HCT116 (cell line): ENCODE results near the gene EPG5. TPM values are rescaled to one million over a fixed set of nuclear protein-coding genes. Genes with fewer than 3 reads are reported as not detected.

ENCODE experiments used
- ATAC-seq: fragments of 200-7000 bp; cut with Tn5 transposase; 2 replicates; pipeline ENCODE4 v1.9.1; 2020; ENCODE audit warnings: mild to moderate bottlenecking, moderate library complexity
- BruUV-seq: library from RNA; stranded (reverse); fragments of 400-500 nt; replicated peaks from 2 replicates; lab custom pipeline; 2021; lab: Mats Ljungman, UMichigan
- CTCF ChIA-PET: fragments of 300-600 bp; sonication (Branson Sonifier 250); formaldehyde crosslinking; loops from one replicate; lab custom pipeline; 2021; ENCODE audit warnings: antibody characterized with exemption; lab: Charles Lee
- POLR2A ChIA-PET: fragments of 300-600, 350-600 bp; sonication (Branson Sonifier 250); formaldehyde crosslinking; loops from one replicate; lab custom pipeline; 2021; ENCODE audit warnings: antibody characterized with exemption; lab: Charles Lee
- RAD21 ChIA-PET, 2 experiments: fragments of 300-600 bp; sonication (Branson Sonifier 250); formaldehyde crosslinking; loops; one replicate each; lab custom pipeline; 2023; ENCODE audit warnings: low total read pairs in 2 of 2; ENCODE audit not compliant: uncharacterized antibody in 2 of 2, unreplicated experiment in 2 of 2, low non-redundant PET in 1 of 2; lab: Charles Lee
- DNase-seq: peaks from one replicate; pipeline ENCODE4 v3.0.0-alpha.2; 2010; ENCODE audit warnings: low read depth, low spot score
- H2AFZ ChIP-seq: fragments of 200-600 bp; shearing (Covaris generic), sonication (generic); 2 replicates; pipeline ENCODE4 v1.6.1; 2017; ENCODE audit warnings: low read depth, mixed run types, mixed read lengths, antibody characterized with exemption, low read length; ENCODE audit not compliant: poor library complexity, severe bottlenecking
- H3K27ac ChIP-seq: 2 replicates; pipeline ENCODE4 v1.5.1; 2012; ENCODE audit warnings: low read depth, low read length
- H3K27me3 ChIP-seq: fragments of 200-600 bp; sonication (generic); 2 replicates; pipeline ENCODE4 v1.6.1; 2016; ENCODE audit warnings: mixed run types, low read length, mixed read lengths; ENCODE audit not compliant: insufficient read depth
- H3K36me3 ChIP-seq, 2 experiments: fragments of 200-500 bp in 1 of 2; fragments of 200-600 bp in 1 of 2; sonication (Bioruptor generic) in 1 of 2; sonication (generic) in 1 of 2; 2 replicates each; pipeline versions ENCODE4 v1.5.1 to v1.6.1; 2014 to 2016; ENCODE audit warnings: low read length in 2 of 2, inconsistent platforms in 1 of 2, mixed read lengths in 1 of 2, mixed run types in 1 of 2; ENCODE audit not compliant: insufficient read depth in 2 of 2, control insufficient read depth in 1 of 2
- H3K4me1 ChIP-seq, 2 experiments: fragments of 200-600 bp in 1 of 2; sonication (generic) in 1 of 2; 2 replicates each; pipeline versions ENCODE4 v1.5.1 to v1.6.1; 2012 to 2017; ENCODE audit warnings: low read length in 2 of 2, inconsistent platforms in 1 of 2, mild to moderate bottlenecking in 1 of 2, mixed read lengths in 1 of 2, mixed run types in 1 of 2, moderate library complexity in 1 of 2; ENCODE audit not compliant: insufficient read depth in 2 of 2, control insufficient read depth in 1 of 2
- H3K4me2 ChIP-seq: fragments of 200-600 bp; sonication (generic); 2 replicates; pipeline ENCODE4 v1.6.1; 2017; ENCODE audit warnings: mixed run types, low read length, mixed read lengths
- H3K4me3 ChIP-seq, 2 experiments: fragments of 200-600 bp in 1 of 2; sonication (generic) in 1 of 2; replicated peaks in 1 of 2; 2 replicates each; pipeline ENCODE4 v1.5.1; 2011 to 2016; ENCODE audit warnings: low read length in 2 of 2, control low read depth in 1 of 2, low read depth in 1 of 2, mild to moderate bottlenecking in 1 of 2, mixed read lengths in 1 of 2, mixed run types in 1 of 2
- H3K79me2 ChIP-seq: fragments of 200-600 bp; sonication (generic); 2 replicates; pipeline ENCODE4 v1.6.1; 2017; ENCODE audit warnings: mild to moderate bottlenecking, mixed run types, low read length, moderate library complexity, mixed read lengths; ENCODE audit not compliant: insufficient read depth
- H3K9ac ChIP-seq: fragments of 200-600 bp; sonication (generic); 2 replicates; pipeline ENCODE4 v1.6.1; 2016; ENCODE audit warnings: low read length, mixed read lengths
- H3K9me2 ChIP-seq: fragments of 200-600 bp; sonication (generic), shearing (Covaris generic); 2 replicates; pipeline ENCODE4 v1.6.1; 2017; ENCODE audit warnings: mixed run types, mild to moderate bottlenecking, moderate library complexity; ENCODE audit not compliant: insufficient read depth
- H3K9me3 ChIP-seq, 2 experiments: fragments of 200-500 bp in 1 of 2; fragments of 200-600 bp in 1 of 2; sonication (Bioruptor generic) in 1 of 2; sonication (generic) in 1 of 2; 2 replicates each; pipeline ENCODE4 v1.6.1; 2014 to 2017; ENCODE audit warnings: low read length in 2 of 2, mixed read lengths in 2 of 2, inconsistent platforms in 1 of 2, low read depth in 1 of 2, mild to moderate bottlenecking in 1 of 2, mixed run types in 1 of 2, moderate library complexity in 1 of 2; ENCODE audit not compliant: control insufficient read depth in 1 of 2, insufficient read depth in 1 of 2
- H4K20me1 ChIP-seq: fragments of 200-600 bp; sonication (generic), shearing (Covaris generic); 2 replicates; pipeline ENCODE4 v1.6.1; 2017; ENCODE audit warnings: mixed run types, mild to moderate bottlenecking, moderate library complexity; ENCODE audit not compliant: insufficient read depth
- ATF3 ChIP-seq: IDR thresholded peaks from 2 replicates; pipeline ENCODE4 v1.6.1; 2012
- CBX3 ChIP-seq: IDR thresholded peaks from 2 replicates; pipeline ENCODE4 v1.6.1; 2012; ENCODE audit warnings: low read depth
- CEBPB ChIP-seq: IDR thresholded peaks from 2 replicates; pipeline ENCODE4 v1.6.1; 2012; ENCODE audit warnings: low read depth
- CTCF ChIP-seq, 3 experiments: fragments of 200-600 bp in 1 of 3; sonication (generic) in 1 of 3; IDR thresholded peaks in 2 of 3; conservative IDR thresholded peaks in 1 of 3; 2 replicates each; pipeline ENCODE4 v1.5.1; 2012 to 2017; ENCODE audit warnings: low read depth in 2 of 3, low read length in 2 of 3, antibody characterized with exemption in 1 of 3, borderline replicate concordance in 1 of 3, control low read depth in 1 of 3, mild to moderate bottlenecking in 1 of 3, mixed read lengths in 1 of 3, mixed run types in 1 of 3, moderate library complexity in 1 of 3; ENCODE audit not compliant: insufficient read depth in 1 of 3
- EGR1 ChIP-seq: IDR thresholded peaks from 2 replicates; pipeline ENCODE4 v1.6.1; 2012; ENCODE audit warnings: low read depth
- ELF1 ChIP-seq: IDR thresholded peaks from 2 replicates; pipeline ENCODE4 v1.6.1; 2012; ENCODE audit warnings: low read depth, borderline replicate concordance
- EZH2 ChIP-seq: fragments of 200-600 bp; sonication (generic); IDR thresholded peaks from 2 replicates; pipeline ENCODE4 v1.6.1; 2017; ENCODE audit warnings: antibody characterized with exemption, mixed run types
- FOSL1 ChIP-seq: IDR thresholded peaks from 2 replicates; pipeline ENCODE4 v1.6.1; 2012; ENCODE audit warnings: low read depth
- JUND ChIP-seq: IDR thresholded peaks from 2 replicates; pipeline ENCODE4 v1.6.1; 2012
- MAX ChIP-seq: IDR thresholded peaks from 2 replicates; pipeline ENCODE4 v1.6.1; 2012
- POLR2A ChIP-seq: IDR thresholded peaks from 2 replicates; pipeline ENCODE4 v1.7.0; 2011; ENCODE audit warnings: borderline replicate concordance; ENCODE audit not compliant: insufficient read depth, insufficient read length; ENCODE audit errors: extremely low read depth
- POLR2AphosphoS5 ChIP-seq: IDR thresholded peaks from 2 replicates; pipeline ENCODE4 v1.6.1; 2011; ENCODE audit warnings: mild to moderate bottlenecking, low read depth, low read length, moderate library complexity
- REST ChIP-seq: IDR thresholded peaks from 2 replicates; pipeline ENCODE4 v1.6.1; 2012; ENCODE audit warnings: low read depth
- SIN3A ChIP-seq: IDR thresholded peaks from 2 replicates; pipeline ENCODE4 v1.6.1; 2012; ENCODE audit warnings: low read depth
- SP1 ChIP-seq: IDR thresholded peaks from 2 replicates; pipeline ENCODE4 v1.6.1; 2012; ENCODE audit warnings: low read depth
- TCF7L2 ChIP-seq: IDR thresholded peaks from 2 replicates; pipeline ENCODE4 v1.7.0; 2011; ENCODE audit warnings: borderline replicate concordance, inconsistent platforms; ENCODE audit not compliant: insufficient read depth, insufficient read length; ENCODE audit errors: extremely low read depth
- YY1 ChIP-seq: IDR thresholded peaks from 2 replicates; pipeline ENCODE4 v1.6.1; 2011; ENCODE audit warnings: low read length, low read depth, moderate library complexity, mild to moderate bottlenecking; ENCODE audit not compliant: insufficient replicate concordance; ENCODE audit errors: extremely low read depth
- ZBTB33 ChIP-seq: IDR thresholded peaks from 2 replicates; pipeline ENCODE4 v1.6.1; 2011; ENCODE audit warnings: mild to moderate bottlenecking, low read length, moderate library complexity; ENCODE audit not compliant: insufficient replicate concordance; ENCODE audit errors: extremely low read depth
- ZFX ChIP-seq: fragments of 450-650 bp; IDR thresholded peaks from 2 replicates; pipeline ENCODE4 v1.6.1; 2017
- ZNF274 ChIP-seq: fragments of 200-500 bp; sonication (Bioruptor generic); IDR thresholded peaks from 2 replicates; pipeline ENCODE4 v1.6.1; 2014; ENCODE audit warnings: mild to moderate bottlenecking, low read depth, low read length, inconsistent platforms
- intact Hi-C: fragments of 100-400 bp; cut with micrococcal nuclease; formaldehyde crosslinking; loops from 2 replicates; pipeline ENCODE4 v1.10.0; 2022
- total RNA-seq: library from RNA; stranded (reverse); gene quantifications from one replicate; pipeline ENCODE4 v1.2.1, GENCODE V29; 2021; ENCODE audit not compliant: unreplicated experiment

Gene EPG5
- total RNA-seq, 1 experiment from 2014 or later = 12.9 TPM

- ChIA-PET CTCF (interaction anchor here (1.0 kb wide), 1 partner anchor 15 kb away, joined by 3 read pairs; no protein-coding TSS in a partner anchor), POLR2A (no interaction called here), RAD21 (no interaction called here)
- H3K27me3 ChIP-seq = no peaks in the 10 kb centered on the region
- no peaks in the 10 kb centered on the region for H3K79me2 ChIP-seq
- H3K9ac ChIP-seq = no peak overlapping the region
- no peak overlapping the region for H3K27ac ChIP-seq
- H3K4me3 ChIP-seq = no peak overlapping the region
- H3K4me1 ChIP-seq = no peaks in the 10 kb centered on the region
- no peak for ATAC-seq
- H3K9me3 ChIP-seq = no peaks in the 10 kb centered on the region
- no peak for TF ChIP-seq ZFX
- no peak for TF ChIP-seq EGR1
- TF ChIP-seq MAX = no peak
- no peak for TF ChIP-seq YY1
- no peak for TF ChIP-seq REST
- TF ChIP-seq TCF7L2 = no peak
- no peak for TF ChIP-seq FOSL1
- no peak for TF ChIP-seq CEBPB
- TF ChIP-seq SIN3A = no peak
- TF ChIP-seq ELF1 = no peak
- no peak for TF ChIP-seq ATF3
- no peak for TF ChIP-seq JUND
- TF ChIP-seq SP1 = no peak
- TF ChIP-seq CBX3 = no peak
- no peak for TF ChIP-seq POLR2A
- TF ChIP-seq CTCF (IDR thresholded peaks at IDR 0.05 in 2 of 3, conservative IDR thresholded peaks at IDR 0.05 in 1 of 3; ENCODE audit: borderline replicate concordance in 1 of 3, insufficient read depth in 1 of 3, low read depth in 2 of 3, low read length in 2 of 3) = no peak
- TF ChIP-seq ZBTB33 = no peak
- no peak for TF ChIP-seq POLR2AphosphoS5
- TF ChIP-seq ZNF274 = no peak
- no peak for TF ChIP-seq EZH2
- no peak overlapping the region for H3K4me2 ChIP-seq
- intact Hi-C loops = no loop called here
- DNase-seq = no peak
- H4K20me1 ChIP-seq = no peaks in the 10 kb centered on the region
- no peak overlapping the region for H2AFZ ChIP-seq
- no peaks in the 10 kb centered on the region for H3K9me2 ChIP-seq
- no peaks in the 10 kb centered on the region; a peak in 1 of 4 replicates for H3K36me3 ChIP-seq
- no TSS peak for BruUV-seq
These were observed 72.3 kb downstream of the EPG5 start for GRCh38 chr18:45894818-45895217.
